GM12873 (cell line): ENCODE measurements around the gene TMEM132C.

Source experiments
- TF ChIP-seq, protein P1 (sequence below): IDR thresholded peaks from 2 replicates; pipeline ENCODE4 v1.5.1; 2012; ENCODE audit warnings: low read depth, mild to moderate bottlenecking, moderate library complexity, low read length, control low read depth; ENCODE audit not compliant: insufficient read depth; ENCODE audit errors: missing control alignments

The TMEM132C gene

GRCh38 chr12:128339126-128339520, 72.2 kb downstream of the TMEM132C start:
- TF ChIP-seq, protein P1, sequence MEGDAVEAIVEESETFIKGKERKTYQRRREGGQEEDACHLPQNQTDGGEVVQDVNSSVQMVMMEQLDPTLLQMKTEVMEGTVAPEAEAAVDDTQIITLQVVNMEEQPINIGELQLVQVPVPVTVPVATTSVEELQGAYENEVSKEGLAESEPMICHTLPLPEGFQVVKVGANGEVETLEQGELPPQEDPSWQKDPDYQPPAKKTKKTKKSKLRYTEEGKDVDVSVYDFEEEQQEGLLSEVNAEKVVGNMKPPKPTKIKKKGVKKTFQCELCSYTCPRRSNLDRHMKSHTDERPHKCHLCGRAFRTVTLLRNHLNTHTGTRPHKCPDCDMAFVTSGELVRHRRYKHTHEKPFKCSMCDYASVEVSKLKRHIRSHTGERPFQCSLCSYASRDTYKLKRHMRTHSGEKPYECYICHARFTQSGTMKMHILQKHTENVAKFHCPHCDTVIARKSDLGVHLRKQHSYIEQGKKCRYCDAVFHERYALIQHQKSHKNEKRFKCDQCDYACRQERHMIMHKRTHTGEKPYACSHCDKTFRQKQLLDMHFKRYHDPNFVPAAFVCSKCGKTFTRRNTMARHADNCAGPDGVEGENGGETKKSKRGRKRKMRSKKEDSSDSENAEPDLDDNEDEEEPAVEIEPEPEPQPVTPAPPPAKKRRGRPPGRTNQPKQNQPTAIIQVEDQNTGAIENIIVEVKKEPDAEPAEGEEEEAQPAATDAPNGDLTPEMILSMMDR = no peak

GRCh38 chr12:128339631-128340030, 72.7 kb downstream of the TMEM132C start:
- TF ChIP-seq, protein P1 = no peak

GRCh38 chr12:128353301-128353700, 86.3 kb downstream of the TMEM132C start:
- TF ChIP-seq, protein P1 = no peak

- TF ChIP-seq, protein P1 = no peak
Measured at GRCh38 chr12:128356547-128356946, 89.6 kb downstream of the TMEM132C start.

- TF ChIP-seq, protein P1 = no peak
Measured at GRCh38 chr12:128361400-128361995, 94.5 kb downstream of the TMEM132C start.

DNA sequence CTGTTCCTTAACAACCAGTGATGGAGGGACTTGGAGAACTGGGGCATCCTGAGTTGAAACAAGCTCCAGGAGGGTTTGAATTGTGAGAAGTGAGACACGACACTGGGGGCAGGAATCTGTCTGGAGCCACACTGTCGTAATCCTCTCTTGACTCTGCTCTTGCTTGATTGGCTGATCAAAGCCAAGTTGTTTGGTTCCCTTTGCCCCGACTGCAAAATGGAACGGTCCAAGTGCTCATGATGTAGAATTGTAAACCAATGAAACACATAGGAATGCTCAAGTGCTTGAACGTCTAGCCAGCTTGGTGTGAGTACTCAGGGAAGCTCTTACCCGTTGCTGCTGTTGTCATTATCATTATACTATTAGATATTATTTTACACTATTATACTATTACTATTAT, 98.1 kb downstream of the TMEM132C start:
- TF ChIP-seq, protein P1 = no peak

DNA sequence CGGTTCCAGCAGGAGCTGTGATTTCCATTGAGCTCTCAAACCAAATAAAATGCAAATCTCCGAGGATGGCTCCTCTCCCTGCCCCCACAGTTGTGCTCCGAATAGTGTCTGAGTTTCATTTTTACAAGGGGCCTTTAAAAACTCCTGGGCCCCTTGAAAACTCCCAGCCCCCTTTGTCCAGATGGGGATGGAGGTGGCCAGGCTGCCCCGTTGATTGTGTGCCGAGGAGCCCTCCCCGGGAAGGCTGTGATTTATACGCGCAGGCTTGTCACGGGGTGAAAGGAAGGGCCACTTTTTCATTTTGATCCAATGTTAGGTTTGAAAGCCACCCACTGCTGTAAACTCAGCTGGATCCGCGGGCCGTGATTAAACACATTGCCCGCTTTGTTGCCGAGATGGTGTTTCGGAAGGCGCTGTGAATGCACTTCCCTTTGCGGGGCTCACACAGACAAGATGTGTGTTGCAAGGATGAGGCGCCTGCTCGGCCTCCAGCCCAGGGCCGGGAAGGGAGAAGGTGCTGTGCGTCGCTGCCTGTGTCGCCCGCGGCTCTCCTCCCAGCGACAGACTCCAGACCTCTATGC, 98.8 kb downstream of the TMEM132C start:
- TF ChIP-seq, protein P1 = no peak

- TF ChIP-seq, protein P1 = no peak
Measured at GRCh38 chr12:128367961-128368360, 101.0 kb downstream of the TMEM132C start.
